GM10847 (cell line): ENCODE results near the gene LRP1B.

Source experiments
- POLR2A ChIP-seq: IDR thresholded peaks from 2 replicates; pipeline ENCODE4 v1.6.1; 2011; ENCODE audit not compliant: insufficient read length; ENCODE audit errors: extremely low read depth

Gene LRP1B

DNA sequence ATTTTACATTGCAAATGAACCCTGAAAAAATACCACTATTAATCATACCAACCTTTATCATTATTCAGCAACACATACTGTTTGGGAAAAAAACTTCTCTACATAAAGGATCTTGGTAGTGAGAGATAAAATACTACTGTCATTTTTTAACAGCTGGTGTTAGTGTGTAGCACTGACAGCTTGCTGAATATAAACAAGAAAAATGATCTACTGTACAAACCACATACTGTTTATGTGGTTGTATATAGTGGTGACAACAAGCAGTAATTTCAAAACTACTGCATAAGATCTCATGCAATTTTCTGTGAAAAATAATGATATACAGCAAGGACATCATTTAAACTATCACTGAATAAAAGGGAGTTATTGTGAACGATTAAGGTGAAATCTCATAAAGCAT, 601.2 kb downstream of the LRP1B start:
- no peak for TF ChIP-seq POLR2A

DNA sequence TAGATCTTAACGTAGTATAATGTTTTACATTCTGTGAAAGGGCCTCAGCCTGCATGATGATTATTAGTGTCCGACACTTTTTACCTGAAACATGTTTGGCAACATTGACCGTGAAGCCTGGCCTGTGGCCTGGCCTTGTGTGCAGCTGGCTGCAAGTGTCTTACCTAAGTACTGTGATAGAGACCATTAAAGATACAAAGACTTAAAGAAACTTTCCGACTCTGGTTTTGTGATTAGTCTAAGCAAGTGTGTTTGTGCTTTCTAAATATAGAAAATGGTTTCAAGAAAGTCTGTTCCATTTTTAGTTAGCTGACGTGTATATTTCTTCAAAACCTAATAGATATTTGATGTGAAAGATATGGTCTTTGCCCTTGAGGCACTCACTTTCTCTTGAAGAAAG, 601.8 kb downstream of the LRP1B start:
- TF ChIP-seq POLR2A, result no peak

DNA sequence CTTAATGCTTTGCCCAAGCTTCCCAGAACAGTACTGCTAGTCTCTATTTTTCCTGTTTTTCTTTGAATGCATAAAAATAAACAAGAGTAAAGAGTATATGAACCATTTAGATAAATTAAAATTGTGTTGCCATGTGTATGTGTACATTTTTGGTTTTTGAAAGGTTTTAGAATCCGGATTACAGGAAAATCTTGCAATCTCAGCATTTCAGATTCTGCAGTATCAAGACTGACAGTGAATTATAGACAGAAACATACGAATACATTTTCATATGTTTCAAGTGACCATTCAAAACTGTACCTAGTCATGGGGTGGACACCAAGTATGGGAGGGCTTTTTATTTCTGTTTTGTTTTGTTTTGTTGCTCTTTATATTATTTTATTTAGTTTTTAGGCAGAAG, 604.1 kb downstream of the LRP1B start:
- no peak for TF ChIP-seq POLR2A

DNA sequence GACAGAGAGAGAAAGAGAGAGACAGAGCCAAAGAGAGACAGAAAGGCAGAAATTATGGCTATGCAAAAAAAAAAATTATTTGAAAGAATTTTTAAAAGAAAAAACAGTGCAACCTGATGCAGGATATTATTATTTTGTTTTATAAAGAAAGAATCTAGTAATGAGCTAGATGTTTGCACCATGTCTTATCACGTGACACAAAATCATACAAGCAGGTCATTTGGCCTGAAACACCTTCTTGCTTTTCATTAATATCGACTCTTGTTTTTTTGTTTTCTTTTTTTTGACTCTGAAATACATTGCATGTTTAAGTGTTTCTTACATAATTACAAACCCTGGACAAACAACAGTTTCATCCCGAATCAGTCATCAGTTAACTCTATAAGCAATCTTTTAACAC, 606.0 kb downstream of the LRP1B start:
- no peak for TF ChIP-seq POLR2A

- TF ChIP-seq POLR2A, result no peak
Observed at GRCh38 chr2:141523199-141523598, 607.6 kb downstream of the LRP1B start.

GRCh38 chr2:141522702-141523101, 608.1 kb downstream of the LRP1B start:
- TF ChIP-seq POLR2A, result no peak

GRCh38 chr2:141522048-141522447, 608.8 kb downstream of the LRP1B start:
- TF ChIP-seq POLR2A, result no peak

GRCh38 chr2:141519906-141520305, 610.9 kb downstream of the LRP1B start:
- no peak for TF ChIP-seq POLR2A

DNA sequence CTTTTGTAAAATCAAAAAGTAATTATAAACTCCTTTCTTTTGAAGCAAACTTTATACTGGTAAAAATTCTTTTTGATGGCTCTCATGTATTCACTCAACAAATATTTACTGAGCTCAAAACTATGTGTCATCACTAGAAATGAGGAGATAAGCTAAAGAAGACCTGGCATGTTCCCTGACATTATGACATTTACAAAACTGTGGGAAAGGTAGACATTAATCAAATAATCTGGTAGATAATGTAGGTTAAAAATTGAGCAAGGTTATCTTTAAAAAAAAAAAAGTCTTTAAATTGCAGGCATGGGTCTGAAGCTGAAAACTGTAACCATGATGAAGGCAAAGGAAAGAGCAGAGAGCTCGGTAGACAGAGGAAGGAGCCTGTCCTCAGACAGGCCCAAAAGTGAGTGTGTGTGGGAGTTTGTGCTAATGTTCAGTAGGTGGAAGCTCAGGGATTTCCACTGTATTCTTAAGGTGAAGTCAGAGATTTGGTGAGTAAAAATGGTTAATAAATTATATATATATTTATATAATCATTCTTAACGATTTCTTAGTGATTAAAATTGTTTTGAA, 612.9 kb downstream of the LRP1B start:
- TF ChIP-seq POLR2A, result no peak

DNA sequence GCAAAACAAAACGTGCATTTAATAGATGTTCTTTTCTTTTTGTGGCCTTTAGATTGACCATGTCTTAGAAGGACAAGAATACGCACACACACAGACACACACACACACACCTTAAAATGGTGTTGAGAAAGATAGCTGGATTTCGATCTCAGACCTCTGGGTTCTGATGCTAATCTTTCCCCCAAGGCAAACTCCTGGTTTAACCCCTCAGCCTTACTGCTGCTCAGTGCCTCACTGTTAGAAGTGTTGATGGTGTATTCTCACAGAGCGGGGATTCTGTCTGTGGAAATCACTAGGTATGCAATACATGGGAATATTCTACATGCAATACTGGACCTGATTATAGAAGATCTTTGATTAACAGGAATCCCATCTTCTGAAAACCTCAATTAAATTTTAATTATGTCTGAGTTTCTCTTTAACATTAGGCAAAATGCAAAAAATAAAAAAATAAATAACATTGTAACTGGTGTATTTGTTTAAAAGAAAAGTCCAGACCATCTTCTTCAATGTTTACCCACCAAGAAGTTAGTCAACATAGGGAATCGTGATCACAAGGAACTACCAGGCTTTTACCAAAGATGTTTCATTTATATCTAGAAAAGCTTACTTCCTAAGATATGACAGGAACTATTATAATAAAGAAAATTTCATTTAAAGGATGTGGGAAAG, 613.5 kb downstream of the LRP1B start:
- no peak for TF ChIP-seq POLR2A

- TF ChIP-seq POLR2A, result no peak
Observed at GRCh38 chr2:141515931-141516330, 614.9 kb downstream of the LRP1B start.

GRCh38 chr2:141513853-141514252, 617.0 kb downstream of the LRP1B start:
- TF ChIP-seq POLR2A, result no peak

DNA sequence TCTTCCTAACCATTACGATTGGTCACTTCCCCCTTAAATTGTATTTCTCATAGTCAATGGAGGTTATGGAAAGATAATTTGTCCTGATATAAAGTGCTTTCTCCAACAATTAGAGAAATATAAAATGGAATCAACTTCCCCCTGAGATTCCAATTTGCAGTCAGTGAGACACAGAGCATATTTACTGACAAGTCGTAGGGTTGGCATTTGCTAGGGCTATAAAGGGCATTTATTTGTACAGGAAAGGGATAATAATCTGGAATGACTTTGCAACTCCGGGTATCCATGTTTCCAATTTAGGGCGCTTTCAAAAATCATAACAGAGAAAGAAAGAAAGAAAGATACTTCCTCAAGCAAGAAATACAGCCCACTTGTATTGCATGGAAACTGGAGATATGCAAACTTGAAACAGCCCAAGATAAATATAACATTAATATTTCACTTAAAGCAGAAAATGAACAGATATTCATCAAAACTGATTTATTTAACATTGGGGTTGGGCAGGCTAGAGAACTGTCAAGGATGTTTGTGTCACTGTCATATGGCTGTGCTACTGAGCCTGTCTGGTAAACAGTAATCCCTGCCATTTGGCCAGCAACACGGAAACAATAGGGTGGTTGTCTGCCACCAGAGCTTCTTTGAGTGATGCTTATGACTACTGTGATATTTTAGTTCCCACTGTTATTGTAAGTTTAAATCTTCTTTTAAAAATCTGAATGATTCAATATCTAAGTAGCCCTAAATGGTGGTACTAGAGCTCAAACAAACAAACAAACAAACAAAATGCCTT, 621.8 kb downstream of the LRP1B start:
- no peak for TF ChIP-seq POLR2A

GRCh38 chr2:141508086-141508752, 622.6 kb downstream of the LRP1B start:
- no peak for TF ChIP-seq POLR2A

GRCh38 chr2:141506135-141506534, 624.7 kb downstream of the LRP1B start:
- no peak for TF ChIP-seq POLR2A

- TF ChIP-seq POLR2A, result no peak
Observed at GRCh38 chr2:141501752-141502151, 629.1 kb downstream of the LRP1B start.
